Measurements from ENCODE around the gene SH3BGRL3. TPM values are rescaled to one million over a fixed set of nuclear protein-coding genes. Genes with fewer than 3 reads are reported as not detected.
"Not testable (repeated sequence)": the region's sequence is repeated elsewhere in the genome, so short reads cannot be mapped to it uniquely, and the experiment has no call there.

Gene SH3BGRL3
- polyA plus RNA-seq, 3 donors, result 54.1 to 269 (median 154) TPM

GRCh38 chr1:26327956-26328362 lies 48.1 kb downstream of the SH3BGRL3 start:
- 85 to 87% (median 86%) methylated on average over 8 of the region's 8 CpGs for WGBS, 3 donors
- no peak overlapping the region for H3K27ac ChIP-seq (ENCODE audit: low read depth, low read length)

GRCh38 chr1:26328597-26328996 lies 48.7 kb downstream of the SH3BGRL3 start:
- H3K27ac ChIP-seq (ENCODE audit: low read depth, low read length), result no peak overlapping the region
- WGBS, 3 donors, result 75 to 85% (median 79%) methylated on average over 6 to 8 of the region's 8 CpGs

GRCh38 chr1:26329380-26329779 lies 49.5 kb downstream of the SH3BGRL3 start:
- 84 to 96% (median 86%) methylated on average over 4 of the region's 4 CpGs for WGBS, 3 donors
- not testable (repeated sequence) for H3K27ac ChIP-seq (ENCODE audit: low read depth, low read length)

- 85 to 92% (median 85%) methylated on average over 5 of the region's 5 CpGs for WGBS, 3 donors
- H3K27ac ChIP-seq (ENCODE audit: low read depth, low read length), result no peak overlapping the region
These were observed 50.4 kb downstream of the SH3BGRL3 start for GRCh38 chr1:26330276-26330675.

Other genes starting within 250 kb of the SH3BGRL3 start
- 10 to 100 TPM in 1 of 3 donors, under 1 TPM in 1, not detected in 1; 0.07 to 99.7 TPM for gene SLC30A2, start 234.0 kb upstream of the SH3BGRL3 start, polyA plus RNA-seq
- gene TRIM63, start 212.5 kb upstream of the SH3BGRL3 start, polyA plus RNA-seq, result under 1 TPM; 0.11 to 0.67 (median 0.12) TPM
- 1 to 10 TPM; 1.7 to 2.7 (median 1.7) TPM for gene PDIK1L, start 168.3 kb upstream of the SH3BGRL3 start, polyA plus RNA-seq
- 10 to 100 TPM in 2 of 3 donors, 1 to 10 TPM in 1; 1.5 to 13.4 (median 13.3) TPM for gene FAM110D, start 121.0 kb upstream of the SH3BGRL3 start, polyA plus RNA-seq
- not detected for gene C1orf232, start 111.1 kb upstream of the SH3BGRL3 start, polyA plus RNA-seq
- gene ZNF593, start 110.2 kb upstream of the SH3BGRL3 start, polyA plus RNA-seq, result 10 to 100 TPM; 58.4 to 94.6 (median 80.4) TPM
- under 1 TPM in 2 of 3 donors, not detected in 1; 0.32 to 0.61 TPM for gene ZNF593OS, start 108.3 kb upstream of the SH3BGRL3 start, polyA plus RNA-seq
- 10 to 100 TPM in 1 of 3 donors, 1 to 10 TPM in 2; 1.1 to 13.7 (median 1.3) TPM for gene CNKSR1, start 102.6 kb upstream of the SH3BGRL3 start, polyA plus RNA-seq
- not detected for gene CATSPER4, start 89.5 kb upstream of the SH3BGRL3 start, polyA plus RNA-seq
- 1 to 10 TPM; 1.3 to 3.3 (median 1.9) TPM for gene CEP85, start 45.9 kb upstream of the SH3BGRL3 start, polyA plus RNA-seq
- gene UBXN11, start 26.6 kb downstream of the SH3BGRL3 start, polyA plus RNA-seq, result 10 to 100 TPM; 13.1 to 19.1 (median 16.9) TPM
- 10 to 100 TPM; 15.8 to 27.6 (median 20.2) TPM for gene CD52, start 37.9 kb downstream of the SH3BGRL3 start, polyA plus RNA-seq
- gene CRYBG2, start 74.0 kb downstream of the SH3BGRL3 start, polyA plus RNA-seq, result under 1 TPM in 2 of 3 donors, not detected in 1; 0.14 to 0.18 TPM
- under 1 TPM in 1 of 3 donors, not detected in 2; 0.46 TPM for gene ZNF683, start 92.7 kb downstream of the SH3BGRL3 start, polyA plus RNA-seq
- gene LIN28A, start 130.7 kb downstream of the SH3BGRL3 start, polyA plus RNA-seq, result not detected
- gene DHDDS, start 152.2 kb downstream of the SH3BGRL3 start, polyA plus RNA-seq, result 100 to 1,000 TPM in 1 of 3 donors, 10 to 100 TPM in 2; 22.8 to 128 (median 31.2) TPM
- gene HMGN2, start 192.4 kb downstream of the SH3BGRL3 start, polyA plus RNA-seq, result 100 to 1,000 TPM; 236 to 377 (median 260) TPM
- gene RPS6KA1, start 249.7 kb downstream of the SH3BGRL3 start, polyA plus RNA-seq, result 10 to 100 TPM in 2 of 3 donors, 1 to 10 TPM in 1; 8.9 to 13.9 (median 13.3) TPM

Data from adipose tissue (tissue), 3 donors.